OCI-LY1 (cell line): ENCODE results near the gene TBPL1.

Source experiments
- H2AFZ ChIP-seq: fragments of 200-600 bp; sonication (generic), shearing (Covaris generic); 2 replicates; pipeline ENCODE4 v1.6.0; 2014; ENCODE audit warnings: antibody characterized with exemption, mild to moderate bottlenecking, low read length
- H3F3A ChIP-seq: fragments of 200-600 bp; sonication (generic), shearing (Covaris generic); 2 replicates; pipeline ENCODE4 v1.6.0; 2014; ENCODE audit warnings: mild to moderate bottlenecking, antibody characterized with exemption, low read length, moderate library complexity; ENCODE audit not compliant: insufficient read depth
- H3K27ac ChIP-seq: fragments of 200-600 bp; sonication (generic); 2 replicates; pipeline ENCODE4 v1.5.1; 2014; ENCODE audit warnings: low read length, mixed run types, mild to moderate bottlenecking, low read depth; ENCODE audit not compliant: poor library complexity, severe bottlenecking
- H3K27me3 ChIP-seq: fragments of 200-600 bp; sonication (generic); 2 replicates; pipeline ENCODE4 v1.6.0; 2014; ENCODE audit warnings: antibody characterized with exemption, mild to moderate bottlenecking, low read length, moderate library complexity; ENCODE audit not compliant: insufficient read depth
- H3K36me3 ChIP-seq: fragments of 200-600 bp; sonication (generic); 2 replicates; pipeline ENCODE4 v1.6.1; 2014; ENCODE audit warnings: mild to moderate bottlenecking, antibody characterized with exemption, low read length, moderate library complexity, mixed read lengths; ENCODE audit not compliant: insufficient read depth
- H3K4me1 ChIP-seq: fragments of 200-600 bp; sonication (generic); 2 replicates; pipeline ENCODE4 v1.5.1; 2014; ENCODE audit warnings: mild to moderate bottlenecking, low read length, moderate library complexity; ENCODE audit not compliant: insufficient read depth, severe bottlenecking
- H3K4me2 ChIP-seq: fragments of 200-600 bp; sonication (generic), shearing (Covaris generic); 2 replicates; pipeline ENCODE4 v1.6.1; 2014; ENCODE audit warnings: low read length
- H3K4me3 ChIP-seq: fragments of 200-600 bp; sonication (generic); 2 replicates; pipeline ENCODE4 v1.5.1; 2014; ENCODE audit warnings: low read length, low read depth, mild to moderate bottlenecking, mixed read lengths; ENCODE audit not compliant: poor library complexity, severe bottlenecking
- H3K79me2 ChIP-seq: fragments of 200-600 bp; shearing (Covaris generic); 2 replicates; pipeline ENCODE4 v1.6.1; 2016; ENCODE audit warnings: mixed run types, low read length, mixed read lengths; ENCODE audit not compliant: insufficient read depth
- H3K9ac ChIP-seq: fragments of 200-600 bp; sonication (generic), shearing (Covaris generic); 2 replicates; pipeline ENCODE4 v1.6.1; 2014; ENCODE audit warnings: mild to moderate bottlenecking, low read length, mixed read lengths
- H3K9me2 ChIP-seq: fragments of 200-600 bp; sonication (generic), shearing (Covaris generic); 2 replicates; pipeline ENCODE4 v1.6.1; 2014; ENCODE audit warnings: low read depth, mild to moderate bottlenecking, low read length, mixed read lengths
- H3K9me3 ChIP-seq: fragments of 200-600 bp; shearing (Covaris generic); 2 replicates; pipeline ENCODE4 v1.6.1; 2014; ENCODE audit warnings: low read length, mixed read lengths
- H4K20me1 ChIP-seq: fragments of 200-600 bp; sonication (generic), shearing (Covaris generic); 2 replicates; pipeline ENCODE4 v1.6.0; 2016; ENCODE audit warnings: mild to moderate bottlenecking, low read length; ENCODE audit not compliant: insufficient read depth
- CTCF ChIP-seq: fragments of 200-600 bp; sonication (generic), shearing (Covaris generic); IDR thresholded peaks from 2 replicates; pipeline ENCODE4 v1.5.1; 2017; ENCODE audit warnings: mild to moderate bottlenecking, antibody characterized with exemption, low read length, moderate library complexity, mixed read lengths
- EZH2 ChIP-seq: fragments of 200-600 bp; sonication (generic), shearing (Covaris generic); IDR thresholded peaks from 2 replicates; pipeline ENCODE4 v1.8.0; 2017; ENCODE audit warnings: borderline replicate concordance, mixed run types, mild to moderate bottlenecking, antibody characterized with exemption, low read length, moderate library complexity, mixed read lengths

TBPL1 gene

GRCh38 chr6:133916650-133917151 lies 36.3 kb upstream of the TBPL1 start:
- Histone ChIP-seq H3K79me2 (no peaks in the 10 kb centered on the region), H3K27ac (no peak overlapping the region), H3K27me3 (no peaks in the 10 kb centered on the region), H3K9me3 (no peaks in the 10 kb centered on the region), H3K9ac (no peak overlapping the region), H3K4me2 (0 out of 2 replicates have a peak overlapping the region, but pooled peaks have one; percentile 21), H3K4me3 (no peak overlapping the region), H2AFZ (no peak overlapping the region), H3K9me2 (no peaks in the 10 kb centered on the region), H3K36me3 (no peaks in the 10 kb centered on the region), H3K4me1 (peaks cover 3% of the 10 kb centered on the region), H3F3A (no peaks in the 10 kb centered on the region), H4K20me1 (no peaks in the 10 kb centered on the region)
- TF ChIP-seq EZH2 (no peak), CTCF (peak; percentile 93)

- no peaks in the 10 kb centered on the region for H3K27me3 ChIP-seq
- H3K4me3 ChIP-seq: no peak overlapping the region
- H3K27ac ChIP-seq: no peak overlapping the region
- H3K4me1 ChIP-seq: peaks cover 3% of the 10 kb centered on the region
- H3K36me3 ChIP-seq: no peaks in the 10 kb centered on the region
- H4K20me1 ChIP-seq: no peaks in the 10 kb centered on the region
- no peak overlapping the region for H3K9ac ChIP-seq
- no peaks in the 10 kb centered on the region for H3K9me2 ChIP-seq
- no peak overlapping the region for H2AFZ ChIP-seq
- no peaks in the 10 kb centered on the region for H3K79me2 ChIP-seq
- no peaks in the 10 kb centered on the region for H3F3A ChIP-seq
- no peaks in the 10 kb centered on the region for H3K9me3 ChIP-seq
- TF ChIP-seq CTCF (no peak), EZH2 (no peak)
- H3K4me2 ChIP-seq: no peak overlapping the region
Measured at GRCh38 chr6:133917781-133918180, 35.2 kb upstream of the TBPL1 start.

GRCh38 chr6:133918208-133918930 lies 34.7 kb upstream of the TBPL1 start:
- Histone ChIP-seq H3K9ac (no peak overlapping the region), H3K36me3 (no peaks in the 10 kb centered on the region), H3F3A (no peaks in the 10 kb centered on the region), H3K9me2 (no peaks in the 10 kb centered on the region), H3K9me3 (no peaks in the 10 kb centered on the region), H2AFZ (no peak overlapping the region), H3K4me2 (no peak overlapping the region), H3K4me1 (peaks cover 3% of the 10 kb centered on the region), H3K27ac (no peak overlapping the region), H4K20me1 (no peaks in the 10 kb centered on the region), H3K4me3 (no peak overlapping the region), H3K27me3 (no peaks in the 10 kb centered on the region), H3K79me2 (no peaks in the 10 kb centered on the region)
- TF ChIP-seq EZH2 (no peak), CTCF (no peak)
